Trophoblast cell (in vitro differentiated cells and primary cell): Measurements from ENCODE around the gene SSH2.

Source experiments
- DNase-seq, 2 donors: peaks; one replicate each; pipeline ENCODE4 v3.0.0-alpha.2; 2016
- H2AFZ ChIP-seq: 2 replicates; pipeline ENCODE4 v1.6.1; 2013; ENCODE audit warnings: low read length, moderate library complexity, mild to moderate bottlenecking; ENCODE audit not compliant: insufficient read depth, poor library complexity
- H2AK5ac ChIP-seq: 2 replicates; pipeline ENCODE4 v1.6.1; 2013; ENCODE audit warnings: mild to moderate bottlenecking, low read length
- H2BK120ac ChIP-seq: 2 replicates; pipeline ENCODE4 v1.6.1; 2013; ENCODE audit warnings: low read length, mild to moderate bottlenecking, moderate library complexity; ENCODE audit not compliant: insufficient read depth, poor library complexity
- H2BK12ac ChIP-seq: 2 replicates; pipeline ENCODE4 v1.6.1; 2013; ENCODE audit warnings: mild to moderate bottlenecking, low read length, moderate library complexity
- H2BK5ac ChIP-seq: 2 replicates; pipeline ENCODE4 v1.6.1; 2013; ENCODE audit warnings: low read length, low read depth, moderate library complexity, mild to moderate bottlenecking; ENCODE audit not compliant: poor library complexity
- H3K14ac ChIP-seq: 2 replicates; pipeline ENCODE4 v1.6.1; 2013; ENCODE audit warnings: mild to moderate bottlenecking, low read length
- H3K18ac ChIP-seq: 2 replicates; pipeline ENCODE4 v1.6.1; 2013; ENCODE audit warnings: mild to moderate bottlenecking, low read length
- H3K23ac ChIP-seq: 2 replicates; pipeline ENCODE4 v1.6.1; 2013; ENCODE audit warnings: low read length
- H3K27ac ChIP-seq: 2 replicates; pipeline ENCODE4 v1.5.1; 2013; ENCODE audit warnings: low read depth, mild to moderate bottlenecking, inconsistent platforms, low read length, moderate library complexity
- H3K27me3 ChIP-seq: 2 replicates; pipeline ENCODE4 v1.6.1; 2013; ENCODE audit warnings: inconsistent platforms, mild to moderate bottlenecking, low read length, moderate library complexity; ENCODE audit not compliant: insufficient read depth
- H3K36me3 ChIP-seq, 2 experiments: 1 replicate in 1 of 2; 2 replicates in 1 of 2; pipeline ENCODE4 v1.6.1; 2013; ENCODE audit warnings: low read length in 2 of 2, mild to moderate bottlenecking in 2 of 2, moderate library complexity in 1 of 2; ENCODE audit not compliant: insufficient read depth in 2 of 2, control insufficient read depth in 1 of 2
- H3K4ac ChIP-seq: 2 replicates; pipeline ENCODE4 v1.6.1; 2013; ENCODE audit warnings: low read depth, mild to moderate bottlenecking, low read length, moderate library complexity
- H3K4me1 ChIP-seq, 2 experiments: 1 replicate in 1 of 2; 2 replicates in 1 of 2; pipeline ENCODE4 v1.6.1; 2013; ENCODE audit warnings: low read length in 2 of 2, mild to moderate bottlenecking in 2 of 2, moderate library complexity in 1 of 2; ENCODE audit not compliant: insufficient read depth in 2 of 2, control insufficient read depth in 1 of 2
- H3K4me2 ChIP-seq: 2 replicates; pipeline ENCODE4 v1.6.1; 2013; ENCODE audit warnings: inconsistent platforms, mild to moderate bottlenecking, low read length, moderate library complexity
- H3K4me3 ChIP-seq: 2 replicates; pipeline ENCODE4 v1.5.1; 2013; ENCODE audit warnings: mild to moderate bottlenecking, low read depth, low read length, inconsistent platforms
- H3K79me1 ChIP-seq: one replicate; pipeline ENCODE4 v1.6.1; 2013; ENCODE audit warnings: low read length
- H3K79me2 ChIP-seq: 2 replicates; pipeline ENCODE4 v1.6.1; 2013; ENCODE audit warnings: low read length, mild to moderate bottlenecking; ENCODE audit not compliant: control insufficient read depth, insufficient read depth, poor library complexity
- H3K9ac ChIP-seq: 2 replicates; pipeline ENCODE4 v1.6.1; 2013; ENCODE audit warnings: mild to moderate bottlenecking, low read length
- H3K9me3 ChIP-seq: 2 replicates; pipeline ENCODE4 v1.6.1; 2013; ENCODE audit warnings: low read depth, mild to moderate bottlenecking, control low read depth, inconsistent platforms, low read length; ENCODE audit not compliant: insufficient read depth
- H4K12ac ChIP-seq: 2 replicates; pipeline ENCODE4 v1.6.1; 2013; ENCODE audit warnings: low read depth, mild to moderate bottlenecking, low read length, moderate library complexity
- H4K8ac ChIP-seq: 2 replicates; pipeline ENCODE4 v1.6.1; 2013; ENCODE audit warnings: low read depth, mild to moderate bottlenecking, low read length, moderate library complexity
- H4K91ac ChIP-seq: one replicate; pipeline ENCODE4 v1.6.1; 2013; ENCODE audit warnings: low read depth, mild to moderate bottlenecking, low read length, moderate library complexity
- WGBS: extraction: QIAGEN DNeasy Blood & Tissue Kit; methylation state at CpG from one replicate; pipeline ENCODE4 v1.1.7; 2013; ENCODE audit warnings: missing lambda C conversion rate; ENCODE audit not compliant: insufficient read length, insufficient coverage; ENCODE audit errors: extremely low coverage; 5-methylcytosine and 5-hydroxymethylcytosine counted together

Gene SSH2

DNA sequence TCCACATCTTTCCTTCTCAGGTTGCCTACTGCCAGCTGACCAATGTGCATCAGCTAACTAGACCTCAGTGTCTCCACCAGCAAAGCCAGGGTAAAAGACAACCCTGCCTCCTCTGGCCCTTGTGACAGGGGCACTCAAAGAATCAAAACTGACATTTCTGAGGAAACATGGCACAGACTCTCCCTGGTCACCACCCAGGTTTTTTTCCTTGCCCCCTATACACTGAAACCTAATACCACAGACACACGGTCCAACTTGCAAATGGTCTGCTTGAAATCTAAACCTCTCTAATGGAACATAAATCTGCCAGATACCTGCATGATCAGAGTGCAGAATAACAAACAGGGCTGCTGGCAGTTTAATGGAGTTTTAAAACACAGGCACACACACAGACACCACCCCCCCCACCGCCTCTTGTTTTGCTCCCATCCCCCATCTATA is 287.8 kb downstream of the SSH2 start:
- Histone ChIP-seq H4K8ac (no peak overlapping the region), H3K79me2 (no peaks in the 10 kb centered on the region), H3K27ac (peak overlapping the region; percentile 45), H2AFZ (no peak overlapping the region), H3K4ac (no peak overlapping the region), H3K4me1 (peaks cover 5 to 8% of the 10 kb centered on the region in 2 experiments), H2BK120ac (no peak overlapping the region), H4K91ac (no peak overlapping the region), H3K36me3 (peaks cover 0 to 3% of the 10 kb centered on the region in 2 experiments), H3K14ac (no peak overlapping the region), H3K9me3 (no peaks in the 10 kb centered on the region), H2BK5ac (no peak overlapping the region), H2AK5ac (no peak overlapping the region), H3K9ac (no peak overlapping the region), H2BK12ac (peak overlapping the region; percentile 8), H3K27me3 (no peaks in the 10 kb centered on the region), H3K23ac (no peak overlapping the region), H4K12ac (no peak overlapping the region), H3K79me1 (peaks cover 2% of the 10 kb centered on the region), H3K18ac (no peak overlapping the region), H3K4me2 (no peak overlapping the region), H3K4me3 (no peak overlapping the region)
- WGBS: no CpG with 5 or more reads among the region's 2 CpGs
- no peak for DNase-seq

DNA sequence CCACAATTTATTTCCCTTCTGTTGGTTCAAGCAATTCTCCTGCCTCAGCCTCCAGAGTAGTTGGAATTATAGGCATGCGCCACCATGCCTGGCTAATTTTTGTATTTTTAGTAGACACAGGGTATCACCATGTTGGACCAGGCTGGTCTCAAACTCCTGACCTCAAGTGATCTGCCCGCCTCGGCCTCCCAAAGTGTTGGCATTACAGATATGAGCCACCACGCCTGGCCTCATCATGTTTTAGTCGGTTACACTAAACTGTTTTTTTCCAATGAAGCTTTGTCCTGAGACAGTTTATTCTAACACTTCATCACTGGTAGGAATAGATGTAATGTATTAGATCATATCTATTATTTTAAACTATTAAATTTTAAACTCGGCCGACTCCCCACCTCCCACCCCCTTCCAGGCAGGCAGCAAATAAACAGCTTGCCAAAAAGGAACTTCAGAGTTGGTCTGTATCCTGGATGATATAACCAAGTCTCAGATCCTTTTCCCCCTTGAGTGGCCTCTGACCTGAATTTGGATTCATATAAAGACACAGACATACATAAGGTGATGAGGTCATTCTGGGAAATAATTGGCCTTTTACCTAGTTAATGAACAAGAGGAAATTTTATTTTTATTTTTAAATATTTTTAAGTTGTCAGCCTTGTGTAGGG is 288.9 kb downstream of the SSH2 start:
- Histone ChIP-seq H3K79me1 (peaks cover 2% of the 10 kb centered on the region), H3K27ac (no peak overlapping the region), H3K4me3 (no peak overlapping the region), H3K9ac (no peak overlapping the region), H3K14ac (no peak overlapping the region), H3K79me2 (no peaks in the 10 kb centered on the region), H2BK12ac (no peak overlapping the region), H4K8ac (no peak overlapping the region), H3K4ac (no peak overlapping the region), H4K91ac (no peak overlapping the region), H3K27me3 (no peaks in the 10 kb centered on the region), H3K4me2 (no peak overlapping the region), H4K12ac (no peak overlapping the region), H3K4me1 (peaks cover 5 to 8% of the 10 kb centered on the region in 2 experiments), H2AK5ac (no peak overlapping the region), H2BK5ac (no peak overlapping the region), H3K18ac (no peak overlapping the region), H3K36me3 (peaks cover 2 to 7% of the 10 kb centered on the region in 2 experiments), H3K23ac (no peak overlapping the region), H2AFZ (no peak overlapping the region), H2BK120ac (no peak overlapping the region), H3K9me3 (no peaks in the 10 kb centered on the region)
- no CpG with 5 or more reads among the region's 7 CpGs for WGBS
- DNase-seq: peak; percentile 20 to 67

DNA sequence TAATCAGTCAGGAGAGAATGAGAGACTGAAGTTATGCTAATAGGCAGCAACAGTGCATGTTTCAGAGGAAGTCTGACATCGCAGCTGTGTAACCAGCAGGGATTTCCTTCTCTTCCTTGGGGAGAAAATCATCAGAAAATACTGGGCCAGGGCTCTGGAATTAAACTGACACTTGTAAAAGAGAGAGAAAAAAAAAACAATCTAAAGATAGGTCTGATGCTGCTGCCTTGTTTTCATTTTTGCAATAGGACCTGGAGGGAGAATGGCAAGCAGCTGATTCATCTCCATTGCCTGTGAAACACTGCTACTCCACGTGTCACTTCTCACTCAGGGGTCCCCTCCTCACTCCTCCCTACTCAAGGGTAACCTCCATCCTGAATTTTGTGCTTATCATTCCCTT is 289.6 kb downstream of the SSH2 start:
- Histone ChIP-seq H4K8ac (no peak overlapping the region), H3K27me3 (no peaks in the 10 kb centered on the region), H3K18ac (no peak overlapping the region), H3K79me1 (peaks cover 2% of the 10 kb centered on the region), H2BK12ac (no peak overlapping the region), H4K91ac (no peak overlapping the region), H3K4ac (no peak overlapping the region), H3K4me3 (no peak overlapping the region), H3K9me3 (no peaks in the 10 kb centered on the region), H3K79me2 (no peaks in the 10 kb centered on the region), H4K12ac (no peak overlapping the region), H3K27ac (peak overlapping the region; percentile 30), H2AFZ (no peak overlapping the region), H3K14ac (no peak overlapping the region), H2BK120ac (no peak overlapping the region), H3K23ac (no peak overlapping the region), H3K4me1 (peaks cover 5 to 8% of the 10 kb centered on the region in 2 experiments), H3K4me2 (no peak overlapping the region), H2AK5ac (no peak overlapping the region), H3K9ac (no peak overlapping the region), H3K36me3 (peaks cover 5 to 11% of the 10 kb centered on the region in 2 experiments), H2BK5ac (no peak overlapping the region)
- DNase-seq: peak; percentile 62 to 73
- no CpG with 5 or more reads among the region's 2 CpGs for WGBS

DNA sequence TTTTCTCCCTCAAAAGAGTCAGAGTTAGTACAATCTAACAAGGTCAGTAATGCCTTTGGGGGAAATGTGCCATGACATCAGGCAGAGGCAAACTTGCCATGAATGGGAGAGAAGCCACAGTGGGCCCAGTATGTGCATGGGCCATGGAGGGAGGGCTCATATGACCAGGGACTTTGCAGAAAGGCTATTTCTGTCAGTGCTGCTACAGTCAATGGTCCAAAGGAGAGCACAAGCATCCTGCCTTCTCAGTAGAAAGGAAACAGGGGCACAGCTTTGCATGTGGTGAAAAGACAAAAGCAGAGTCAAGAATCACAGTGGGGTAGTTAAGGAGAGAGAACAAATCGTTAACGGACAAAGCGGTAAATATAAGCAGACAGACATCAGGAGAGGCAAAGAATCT is 296.1 kb downstream of the SSH2 start:
- no peak overlapping the region for H4K8ac ChIP-seq
- no peak overlapping the region for H3K4me2 ChIP-seq
- H3K4me3 ChIP-seq: no peak overlapping the region
- H2BK5ac ChIP-seq: no peak overlapping the region
- H2AFZ ChIP-seq: no peak overlapping the region
- no peaks in the 10 kb centered on the region for H3K79me1 ChIP-seq
- H4K12ac ChIP-seq: no peak overlapping the region
- no peak overlapping the region for H3K14ac ChIP-seq
- H3K36me3 ChIP-seq: peaks cover 31 to 34% of the 10 kb centered on the region in 2 experiments
- H2AK5ac ChIP-seq: no peak overlapping the region
- H2BK120ac ChIP-seq: no peak overlapping the region
- H3K18ac ChIP-seq: no peak overlapping the region
- H3K9me3 ChIP-seq: no peaks in the 10 kb centered on the region
- no CpG with 5 or more reads among the region's 3 CpGs for WGBS
- no peaks in the 10 kb centered on the region for H3K79me2 ChIP-seq
- no peak overlapping the region for H4K91ac ChIP-seq
- H3K4me1 ChIP-seq: no peaks in the 10 kb centered on the region
- H3K23ac ChIP-seq: no peak overlapping the region
- no peaks in the 10 kb centered on the region for H3K27me3 ChIP-seq
- DNase-seq: no peak
- no peak overlapping the region for H3K9ac ChIP-seq
- H3K27ac ChIP-seq: no peak overlapping the region
- H2BK12ac ChIP-seq: no peak overlapping the region
- no peak overlapping the region for H3K4ac ChIP-seq
